SK-N-SH (cell line): ENCODE results near the gene COL24A1. TPM values are rescaled to one million over a fixed set of nuclear protein-coding genes. Genes with fewer than 3 reads are reported as not detected.

Experiments used
- CTCF ChIA-PET: fragments of 300-600, 350-600 bp; formaldehyde crosslinking; extraction: SDS; loops from one replicate; lab custom pipeline; 2021; lab: Yijun Ruan, JAX
- POLR2A ChIA-PET: fragments of 350-600 bp; sonication (Branson Sonifier 250); formaldehyde crosslinking; extraction: SDS; loops from one replicate; lab custom pipeline; 2020; ENCODE audit warnings: antibody characterized with exemption, inconsistent platforms; lab: Yijun Ruan, JAX
- DNase-seq: peaks from one replicate; pipeline ENCODE4 v3.0.0; 2012
- H2AFZ ChIP-seq: fragments of 200-600 bp; sonication (generic); 2 replicates; pipeline ENCODE4 v1.8.1; 2016; ENCODE audit warnings: antibody characterized with exemption, mild to moderate bottlenecking, low read depth
- H3F3A ChIP-seq: fragments of 200-600 bp; sonication (generic); replicated peaks from 2 replicates; pipeline ENCODE3; 2016; ENCODE audit warnings: antibody characterized with exemption, mild to moderate bottlenecking; ENCODE audit not compliant: insufficient read depth
- H3K27ac ChIP-seq, 2 experiments: fragments of 200-500 bp in 1 of 2; fragments of 200-600 bp in 1 of 2; sonication (Bioruptor generic) in 1 of 2; sonication (generic), shearing (Covaris generic) in 1 of 2; 2 replicates each; pipeline versions ENCODE4 v1.5.1 to v1.6.1; 2014 to 2016; ENCODE audit warnings: low read depth in 2 of 2, inconsistent platforms in 1 of 2, low read length in 1 of 2, mild to moderate bottlenecking in 1 of 2, mixed read lengths in 1 of 2
- H3K27me3 ChIP-seq: fragments of 200-600 bp; sonication (generic), shearing (Covaris generic); 2 replicates; pipeline ENCODE4 v1.6.1; 2016; ENCODE audit warnings: mixed run types; ENCODE audit not compliant: insufficient read depth
- H3K36me3 ChIP-seq, 2 experiments: fragments of 200-500 bp in 1 of 2; fragments of 200-600 bp in 1 of 2; sonication (Bioruptor generic) in 1 of 2; sonication (generic) in 1 of 2; replicated peaks in 1 of 2; 2 replicates each; pipeline versions ENCODE3 to v1.5.1; 2014 to 2016; ENCODE audit warnings: low read length in 1 of 2, mild to moderate bottlenecking in 1 of 2; ENCODE audit not compliant: insufficient read depth in 2 of 2, control insufficient read depth in 1 of 2
- H3K4me1 ChIP-seq, 2 experiments: fragments of 200-500 bp in 1 of 2; fragments of 200-600 bp in 1 of 2; sonication (Bioruptor generic) in 1 of 2; sonication (generic), shearing (Covaris generic) in 1 of 2; 2 replicates each; pipeline versions ENCODE4 v1.5.1 to v1.6.1; 2014 to 2016; ENCODE audit warnings: low read depth in 1 of 2, low read length in 1 of 2, mixed run types in 1 of 2; ENCODE audit not compliant: insufficient read depth in 2 of 2, control insufficient read depth in 1 of 2
- H3K4me2 ChIP-seq: fragments of 200-600 bp; sonication (generic), shearing (Covaris generic); 2 replicates; pipeline ENCODE4 v1.6.1; 2017; ENCODE audit warnings: mixed run types
- H3K4me3 ChIP-seq, 2 experiments: fragments of 200-500 bp in 1 of 2; fragments of 200-600 bp in 1 of 2; sonication (Bioruptor generic) in 1 of 2; sonication (generic), shearing (Covaris generic) in 1 of 2; 2 replicates each; pipeline versions ENCODE4 v1.5.1 to v1.8.1; 2014 to 2016; ENCODE audit warnings: low read depth in 2 of 2, inconsistent platforms in 1 of 2, low read length in 1 of 2, mild to moderate bottlenecking in 1 of 2, mixed read lengths in 1 of 2, moderate library complexity in 1 of 2
- H3K79me2 ChIP-seq: fragments of 200-600 bp; sonication (generic); 2 replicates; pipeline ENCODE4 v1.8.1; 2017; ENCODE audit warnings: mild to moderate bottlenecking; ENCODE audit not compliant: insufficient read depth
- H3K9ac ChIP-seq: fragments of 200-600 bp; sonication (generic); 2 replicates; pipeline ENCODE4 v1.6.1; 2017; ENCODE audit warnings: mixed run types
- H3K9me2 ChIP-seq: fragments of 200-600 bp; sonication (generic); 2 replicates; pipeline ENCODE4 v1.6.1; 2017; ENCODE audit warnings: mixed run types
- H3K9me3 ChIP-seq: fragments of 200-600 bp; sonication (generic); 2 replicates; pipeline ENCODE4 v1.6.1; 2017; ENCODE audit warnings: mixed run types, mild to moderate bottlenecking, moderate library complexity
- H4K20me1 ChIP-seq: fragments of 200-600 bp; sonication (generic); 2 replicates; pipeline ENCODE4 v1.6.1; 2017; ENCODE audit warnings: mild to moderate bottlenecking, mixed run types; ENCODE audit not compliant: insufficient read depth
- ELF1 ChIP-seq: IDR thresholded peaks from 2 replicates; pipeline ENCODE4 v1.4.0; 2012
- FOSL2 ChIP-seq: IDR thresholded peaks from 2 replicates; pipeline ENCODE4 v1.4.0; 2012; ENCODE audit warnings: low read depth, mild to moderate bottlenecking, moderate library complexity, borderline replicate concordance
- FOXM1 ChIP-seq: IDR thresholded peaks from 2 replicates; pipeline ENCODE4 v1.4.0; 2012; ENCODE audit warnings: low read depth, mild to moderate bottlenecking
- POLR2AphosphoS5 ChIP-seq: IDR thresholded peaks from 2 replicates; pipeline ENCODE4 v1.6.1; 2012; ENCODE audit warnings: low read depth, low read length
- TAF1 ChIP-seq: IDR thresholded peaks from 2 replicates; pipeline ENCODE4 v1.6.1; 2012; ENCODE audit warnings: low read depth, mild to moderate bottlenecking, low read length, moderate library complexity, borderline replicate concordance
- WGBS: methylation state at CpG from one replicate; pipeline ENCODE4 v1.1.6; 2017; ENCODE audit warnings: low lambda C conversion rate; 5-methylcytosine and 5-hydroxymethylcytosine counted together
- polyA plus RNA-seq, 3 experiments: library from polyadenylated mRNA; depleted of rRNA; stranded (reverse); fragments of >200 nt; gene quantifications; 2 replicates each; pipeline ENCODE4 v1.2.3, GENCODE V29; 2012
- TF ChIP-seq, protein P1 (sequence below): fragments of 150-350 bp; IDR thresholded peaks from 2 replicates; pipeline ENCODE4 v1.6.1; 2016; ENCODE audit warnings: mild to moderate bottlenecking, low read depth, low read length
- TF ChIP-seq, protein P2 (sequence below): IDR thresholded peaks from 2 replicates; pipeline ENCODE4 v1.4.0; 2012; ENCODE audit warnings: low read depth
- TF ChIP-seq, protein P3 (sequence below): IDR thresholded peaks from 2 replicates; pipeline ENCODE4; 2012
- TF ChIP-seq, protein P4 (sequence below): IDR thresholded peaks from 2 replicates; pipeline ENCODE4 v1.4.0; 2012; ENCODE audit warnings: low read depth, borderline replicate concordance

The COL24A1 gene
- polyA plus RNA-seq, 1 of the 3 experiments (the other 2 are of a cell fraction) = not detected

DNA sequence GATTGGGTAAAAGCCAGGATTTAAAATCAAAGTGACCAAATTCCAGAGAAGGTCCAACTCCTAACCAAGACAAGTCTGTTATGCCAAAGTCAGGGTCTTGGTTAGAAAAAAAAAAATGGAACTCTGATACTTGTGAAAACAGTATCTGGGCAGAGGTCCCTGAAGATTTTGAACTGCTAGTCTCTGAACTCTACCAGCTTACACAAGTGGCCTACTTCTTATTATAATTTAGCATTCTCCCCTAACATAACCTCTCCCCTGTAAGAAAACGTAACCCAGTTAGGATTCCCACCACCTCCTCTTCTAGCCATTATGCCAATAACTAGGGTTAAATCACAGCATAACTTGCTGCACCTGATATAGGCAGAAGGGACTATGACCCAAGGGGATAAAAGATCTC lies 220.5 kb downstream of the COL24A1 start:
- H3K36me3 ChIP-seq = no peaks in the 10 kb centered on the region
- H3F3A ChIP-seq = no peaks in the 10 kb centered on the region
- no peaks in the 10 kb centered on the region for H3K9me3 ChIP-seq
- WGBS = 11% methylated on average over 1 of the region's 1 CpG
- no peaks in the 10 kb centered on the region for H3K27me3 ChIP-seq
- no peak for DNase-seq
- H4K20me1 ChIP-seq = no peaks in the 10 kb centered on the region
- no peak for TF ChIP-seq FOXM1
- TF ChIP-seq, protein P1, sequence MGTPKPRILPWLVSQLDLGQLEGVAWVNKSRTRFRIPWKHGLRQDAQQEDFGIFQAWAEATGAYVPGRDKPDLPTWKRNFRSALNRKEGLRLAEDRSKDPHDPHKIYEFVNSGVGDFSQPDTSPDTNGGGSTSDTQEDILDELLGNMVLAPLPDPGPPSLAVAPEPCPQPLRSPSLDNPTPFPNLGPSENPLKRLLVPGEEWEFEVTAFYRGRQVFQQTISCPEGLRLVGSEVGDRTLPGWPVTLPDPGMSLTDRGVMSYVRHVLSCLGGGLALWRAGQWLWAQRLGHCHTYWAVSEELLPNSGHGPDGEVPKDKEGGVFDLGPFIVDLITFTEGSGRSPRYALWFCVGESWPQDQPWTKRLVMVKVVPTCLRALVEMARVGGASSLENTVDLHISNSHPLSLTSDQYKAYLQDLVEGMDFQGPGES = no peak
- TF ChIP-seq POLR2AphosphoS5 = no peak
- TF ChIP-seq TAF1 = no peak
- TF ChIP-seq, protein P2, sequence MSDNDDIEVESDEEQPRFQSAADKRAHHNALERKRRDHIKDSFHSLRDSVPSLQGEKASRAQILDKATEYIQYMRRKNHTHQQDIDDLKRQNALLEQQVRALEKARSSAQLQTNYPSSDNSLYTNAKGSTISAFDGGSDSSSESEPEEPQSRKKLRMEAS = no peak
- no peak for TF ChIP-seq FOSL2
- no peak for TF ChIP-seq ELF1
- no peak overlapping the region for H3K27ac ChIP-seq
- no peak overlapping the region for H3K4me2 ChIP-seq
- ChIA-PET POLR2A (no interaction called here), CTCF (no interaction called here)
- H3K79me2 ChIP-seq = no peaks in the 10 kb centered on the region
- H3K9me2 ChIP-seq = no peaks in the 10 kb centered on the region
- no peaks in the 10 kb centered on the region for H3K4me1 ChIP-seq
- no peak overlapping the region for H2AFZ ChIP-seq
- no peak overlapping the region for H3K9ac ChIP-seq
- H3K4me3 ChIP-seq = no peak overlapping the region

DNA sequence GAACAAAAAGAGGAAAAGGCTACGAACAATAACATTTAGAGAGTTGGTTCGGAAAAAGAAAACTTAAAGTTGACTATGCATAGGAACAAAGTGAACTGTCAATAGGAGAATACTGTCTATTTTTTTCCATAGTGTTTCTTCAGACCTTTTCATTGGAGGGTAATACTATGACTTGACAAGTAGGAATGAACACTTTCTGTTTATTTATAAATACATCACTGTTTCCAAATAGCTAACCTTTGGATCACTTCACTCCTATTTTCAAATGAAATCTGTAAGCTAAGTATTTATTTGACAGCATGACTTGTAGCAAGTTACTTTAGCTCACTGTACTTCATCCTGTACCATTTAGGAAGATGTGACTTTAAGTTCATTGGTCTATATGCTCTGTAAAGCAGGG lies 221.3 kb downstream of the COL24A1 start:
- 42% methylated on average over 2 of the region's 2 CpGs for WGBS
- no peak overlapping the region for H3K9ac ChIP-seq
- DNase-seq = no peak
- TF ChIP-seq, protein P3, sequence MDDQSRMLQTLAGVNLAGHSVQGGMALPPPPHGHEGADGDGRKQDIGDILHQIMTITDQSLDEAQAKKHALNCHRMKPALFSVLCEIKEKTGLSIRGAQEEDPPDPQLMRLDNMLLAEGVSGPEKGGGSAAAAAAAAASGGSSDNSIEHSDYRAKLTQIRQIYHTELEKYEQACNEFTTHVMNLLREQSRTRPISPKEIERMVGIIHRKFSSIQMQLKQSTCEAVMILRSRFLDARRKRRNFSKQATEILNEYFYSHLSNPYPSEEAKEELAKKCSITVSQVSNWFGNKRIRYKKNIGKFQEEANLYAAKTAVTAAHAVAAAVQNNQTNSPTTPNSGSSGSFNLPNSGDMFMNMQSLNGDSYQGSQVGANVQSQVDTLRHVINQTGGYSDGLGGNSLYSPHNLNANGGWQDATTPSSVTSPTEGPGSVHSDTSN = no peak
- TF ChIP-seq, protein P4, sequence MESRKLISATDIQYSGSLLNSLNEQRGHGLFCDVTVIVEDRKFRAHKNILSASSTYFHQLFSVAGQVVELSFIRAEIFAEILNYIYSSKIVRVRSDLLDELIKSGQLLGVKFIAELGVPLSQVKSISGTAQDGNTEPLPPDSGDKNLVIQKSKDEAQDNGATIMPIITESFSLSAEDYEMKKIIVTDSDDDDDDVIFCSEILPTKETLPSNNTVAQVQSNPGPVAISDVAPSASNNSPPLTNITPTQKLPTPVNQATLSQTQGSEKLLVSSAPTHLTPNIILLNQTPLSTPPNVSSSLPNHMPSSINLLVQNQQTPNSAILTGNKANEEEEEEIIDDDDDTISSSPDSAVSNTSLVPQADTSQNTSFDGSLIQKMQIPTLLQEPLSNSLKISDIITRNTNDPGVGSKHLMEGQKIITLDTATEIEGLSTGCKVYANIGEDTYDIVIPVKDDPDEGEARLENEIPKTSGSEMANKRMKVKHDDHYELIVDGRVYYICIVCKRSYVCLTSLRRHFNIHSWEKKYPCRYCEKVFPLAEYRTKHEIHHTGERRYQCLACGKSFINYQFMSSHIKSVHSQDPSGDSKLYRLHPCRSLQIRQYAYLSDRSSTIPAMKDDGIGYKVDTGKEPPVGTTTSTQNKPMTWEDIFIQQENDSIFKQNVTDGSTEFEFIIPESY = no peak
- no peak overlapping the region for H3K4me3 ChIP-seq
- CTCF ChIA-PET = no interaction called here
- POLR2A ChIA-PET = no interaction called here
- no peaks in the 10 kb centered on the region for H3F3A ChIP-seq
- no peaks in the 10 kb centered on the region for H3K27me3 ChIP-seq
- H3K27ac ChIP-seq = no peak overlapping the region
- no peaks in the 10 kb centered on the region for H3K9me3 ChIP-seq
- H3K4me1 ChIP-seq = no peaks in the 10 kb centered on the region
- H4K20me1 ChIP-seq = no peaks in the 10 kb centered on the region
- no peaks in the 10 kb centered on the region for H3K36me3 ChIP-seq
- no peaks in the 10 kb centered on the region for H3K79me2 ChIP-seq
- H2AFZ ChIP-seq = no peak overlapping the region
- no peak overlapping the region for H3K4me2 ChIP-seq
- no peaks in the 10 kb centered on the region for H3K9me2 ChIP-seq
